HFF-Myc (cell line): ENCODE measurements around the gene B4GALT7.
"Not testable (repeated sequence)": the region's sequence is repeated elsewhere in the genome, so short reads cannot be mapped to it uniquely, and the experiment has no call there.

Experiments
- DNase-seq: peaks from one replicate; pipeline ENCODE4 v3.0.0-alpha.2; 2011; ENCODE audit warnings: low read depth; ENCODE audit errors: extremely low read depth
- H3K4me3 ChIP-seq: replicated peaks from 2 replicates; pipeline ENCODE4 v1.5.1; 2011; ENCODE audit warnings: low read depth, mild to moderate bottlenecking, control low read depth, low read length
- TF ChIP-seq, protein P1 (sequence below): IDR thresholded peaks from 2 replicates; pipeline ENCODE4 v1.5.1; 2012; ENCODE audit warnings: mild to moderate bottlenecking, low read depth, low read length, control low read depth; ENCODE audit errors: missing control alignments

The B4GALT7 gene

DNA sequence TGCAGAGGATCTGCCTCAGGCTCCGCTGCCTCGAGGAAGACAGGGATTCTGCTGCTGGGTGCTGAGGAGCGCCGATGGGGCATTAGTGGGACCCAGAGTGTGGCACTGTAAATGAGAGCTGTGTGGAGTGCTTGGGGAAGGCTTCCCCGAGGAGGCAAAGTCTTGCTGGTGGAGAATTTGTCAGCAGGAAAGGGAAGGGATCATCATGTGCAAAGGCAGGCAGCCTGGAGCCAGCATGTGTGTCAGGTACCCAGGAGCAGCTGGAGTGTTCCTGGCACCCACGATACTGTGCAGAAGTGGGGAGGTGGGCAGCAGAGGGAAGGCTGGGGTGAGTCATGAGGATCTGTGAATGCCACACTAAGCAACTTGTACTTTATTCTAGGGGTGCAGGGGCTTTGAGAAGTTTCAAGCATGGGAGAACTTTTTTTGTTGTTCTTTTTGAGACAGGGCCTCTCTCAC, 12.3 kb downstream of the B4GALT7 start:
- DNase-seq, result no peak
- H3K4me3 ChIP-seq, result no peak overlapping the region
- TF ChIP-seq, protein P1, sequence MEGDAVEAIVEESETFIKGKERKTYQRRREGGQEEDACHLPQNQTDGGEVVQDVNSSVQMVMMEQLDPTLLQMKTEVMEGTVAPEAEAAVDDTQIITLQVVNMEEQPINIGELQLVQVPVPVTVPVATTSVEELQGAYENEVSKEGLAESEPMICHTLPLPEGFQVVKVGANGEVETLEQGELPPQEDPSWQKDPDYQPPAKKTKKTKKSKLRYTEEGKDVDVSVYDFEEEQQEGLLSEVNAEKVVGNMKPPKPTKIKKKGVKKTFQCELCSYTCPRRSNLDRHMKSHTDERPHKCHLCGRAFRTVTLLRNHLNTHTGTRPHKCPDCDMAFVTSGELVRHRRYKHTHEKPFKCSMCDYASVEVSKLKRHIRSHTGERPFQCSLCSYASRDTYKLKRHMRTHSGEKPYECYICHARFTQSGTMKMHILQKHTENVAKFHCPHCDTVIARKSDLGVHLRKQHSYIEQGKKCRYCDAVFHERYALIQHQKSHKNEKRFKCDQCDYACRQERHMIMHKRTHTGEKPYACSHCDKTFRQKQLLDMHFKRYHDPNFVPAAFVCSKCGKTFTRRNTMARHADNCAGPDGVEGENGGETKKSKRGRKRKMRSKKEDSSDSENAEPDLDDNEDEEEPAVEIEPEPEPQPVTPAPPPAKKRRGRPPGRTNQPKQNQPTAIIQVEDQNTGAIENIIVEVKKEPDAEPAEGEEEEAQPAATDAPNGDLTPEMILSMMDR, result no peak

DNA sequence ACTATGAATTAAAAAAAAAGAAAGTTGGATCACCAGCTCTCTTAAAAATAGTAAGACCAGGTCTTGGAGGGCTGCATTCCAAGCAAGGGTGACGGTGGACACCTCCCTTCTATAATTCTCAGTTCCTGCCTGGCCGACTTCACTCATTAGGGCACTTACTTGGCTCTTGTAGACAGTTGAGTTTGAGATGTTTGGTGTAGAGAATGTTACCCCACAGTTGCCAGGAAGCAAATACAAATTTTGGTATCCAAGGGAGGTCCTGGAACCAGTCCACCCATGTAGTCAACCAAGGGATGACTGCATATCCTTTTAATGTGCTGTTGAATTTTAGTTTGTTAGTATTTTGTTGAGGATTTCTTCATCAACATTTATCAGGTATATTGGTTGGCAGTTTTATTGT, 20.6 kb downstream of the B4GALT7 start:
- DNase-seq, result no peak
- TF ChIP-seq, protein P1, result no peak
- no peak overlapping the region for H3K4me3 ChIP-seq

DNA sequence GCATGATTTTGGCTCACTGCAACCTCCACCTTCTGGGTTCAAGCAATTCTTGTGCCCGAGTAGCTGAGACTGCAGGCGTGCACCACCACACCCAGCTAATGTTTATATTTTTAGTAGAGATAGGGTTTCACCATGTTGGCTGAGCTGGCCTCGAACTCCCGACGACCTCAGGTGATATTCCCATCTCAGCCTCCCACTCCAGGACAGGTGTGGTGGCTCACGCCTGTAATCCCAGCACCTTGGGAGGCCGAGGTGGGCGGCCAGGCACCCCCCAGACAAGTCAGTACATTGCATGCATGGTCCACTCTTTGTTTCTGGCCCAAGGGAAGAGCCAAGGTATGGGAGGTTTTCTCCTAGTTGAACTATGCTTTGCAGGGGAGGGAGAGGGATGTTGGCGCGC, 24.2 kb downstream of the B4GALT7 start:
- not testable (repeated sequence) for H3K4me3 ChIP-seq, DNase-seq

DNA sequence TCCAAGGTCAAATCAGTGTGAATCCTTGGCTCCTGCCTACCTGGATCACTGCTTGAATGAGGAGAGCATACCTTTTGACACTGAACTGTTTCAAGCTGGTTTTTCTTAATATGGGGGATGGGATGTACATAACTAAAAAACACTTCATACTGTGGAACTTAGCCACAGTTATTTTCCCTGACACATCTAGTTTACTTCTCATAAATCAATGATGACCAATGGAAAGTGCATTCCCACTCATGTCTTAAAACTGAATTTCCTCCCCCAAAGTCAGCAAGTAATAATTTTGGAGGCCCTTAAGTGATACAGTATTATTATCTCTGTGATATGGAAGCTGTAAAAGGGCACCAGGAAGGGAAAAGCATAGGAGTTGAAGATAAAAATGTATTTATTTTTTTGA, 30.3 kb downstream of the B4GALT7 start:
- DNase-seq, H3K4me3 ChIP-seq: not testable (repeated sequence)

DNA sequence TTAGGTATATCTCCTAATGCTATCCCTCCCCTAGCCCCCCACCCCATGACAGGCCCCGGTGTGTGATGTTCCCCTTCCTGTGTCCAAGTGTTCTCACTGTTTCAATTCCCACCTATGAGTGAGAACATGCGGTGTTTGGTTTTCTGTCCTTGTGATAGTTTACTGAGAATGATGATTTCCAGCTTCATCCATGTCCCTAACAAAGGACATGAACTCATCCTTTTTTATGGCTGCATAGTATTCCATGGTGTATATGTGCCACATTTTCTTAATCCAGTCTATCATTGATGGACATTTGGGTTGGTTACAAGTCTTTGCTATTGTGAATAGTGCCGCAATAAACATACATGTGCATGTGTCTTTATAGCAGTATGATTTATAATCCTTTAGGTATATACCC, 35.0 kb downstream of the B4GALT7 start:
- not testable (repeated sequence) for H3K4me3 ChIP-seq, DNase-seq

DNA sequence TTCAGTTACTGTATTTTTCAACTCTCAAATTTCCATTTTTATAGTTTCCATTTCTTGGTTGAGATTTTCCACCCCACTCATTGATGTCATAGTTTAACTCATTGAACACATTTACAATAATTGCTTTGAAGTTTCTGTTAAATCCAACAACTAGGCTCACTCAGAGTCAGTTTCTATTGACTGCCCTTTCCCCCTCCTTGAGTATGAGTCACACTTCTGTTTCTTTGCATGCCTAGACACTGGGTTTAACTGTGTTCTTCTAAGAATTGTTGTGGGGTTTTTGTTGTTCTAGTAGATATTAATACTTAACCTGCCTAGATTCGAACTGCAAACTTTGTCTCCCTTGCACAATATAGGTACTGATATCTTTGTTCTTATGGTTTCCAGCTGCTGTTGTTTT, 45.5 kb downstream of the B4GALT7 start:
- not testable (repeated sequence) for DNase-seq, H3K4me3 ChIP-seq

DNA sequence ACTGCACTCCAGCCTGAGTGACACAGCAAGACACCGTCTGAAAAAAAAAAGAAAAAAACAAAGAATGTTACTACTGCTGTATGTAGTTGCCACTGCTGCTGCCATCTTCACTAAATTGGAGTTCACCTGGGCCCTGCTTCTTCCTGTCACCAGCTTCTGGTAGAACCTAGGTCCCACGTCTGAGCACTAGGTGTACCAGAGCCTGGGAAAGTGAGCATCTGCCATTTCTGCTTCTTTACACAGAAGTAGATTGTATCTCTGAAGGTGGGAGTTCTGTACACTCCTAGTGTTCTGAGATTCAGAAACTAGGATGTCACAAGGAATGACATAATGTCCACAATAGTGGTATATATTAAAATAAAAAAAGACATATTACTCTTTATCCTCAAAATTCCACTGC, 51.3 kb downstream of the B4GALT7 start:
- H3K4me3 ChIP-seq, DNase-seq: not testable (repeated sequence)

DNA sequence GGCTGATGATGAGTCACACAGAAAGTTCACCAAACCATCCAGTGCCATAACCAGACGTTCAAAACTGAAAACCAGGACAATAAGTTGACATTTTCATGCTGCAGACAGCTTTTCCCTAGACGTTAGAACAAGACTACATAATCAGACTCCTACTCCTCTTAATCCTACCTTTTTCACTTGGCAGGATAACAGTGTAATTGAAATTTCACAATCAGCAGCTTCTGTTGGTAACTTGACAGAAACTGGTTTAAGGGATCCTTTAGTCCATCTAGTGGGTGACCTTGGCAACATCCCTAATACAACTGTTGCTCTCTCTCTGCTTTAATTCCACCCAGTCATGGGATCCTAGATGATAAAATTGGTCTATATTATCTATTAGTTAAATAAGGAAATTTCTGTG, 57.9 kb downstream of the B4GALT7 start:
- H3K4me3 ChIP-seq, DNase-seq: not testable (repeated sequence)

DNA sequence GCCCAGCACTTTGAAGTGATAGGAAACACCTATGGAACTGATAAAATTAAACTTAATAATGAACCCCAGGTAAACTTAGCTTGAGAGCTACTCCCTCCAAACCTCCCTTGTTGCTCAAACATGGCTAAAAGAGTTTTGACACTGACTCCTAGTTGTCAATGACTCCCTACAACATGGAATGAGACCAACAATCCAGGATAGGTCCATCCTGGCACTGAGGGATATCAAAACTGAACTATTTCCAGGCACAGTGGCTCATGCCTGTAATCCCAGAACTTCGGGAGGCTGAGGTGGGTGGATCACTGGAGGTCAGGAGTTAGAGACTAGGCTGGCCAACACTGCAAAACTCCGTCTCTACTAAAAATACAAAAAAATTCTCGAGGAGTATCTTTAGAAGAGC, 58.6 kb downstream of the B4GALT7 start:
- DNase-seq, H3K4me3 ChIP-seq: not testable (repeated sequence)
